GM12892 (cell line): Measurements from ENCODE around the gene HSPH1.

Source experiments
- POLR2A ChIP-seq: IDR thresholded peaks from 2 replicates; pipeline ENCODE4 v1.6.1; 2011; ENCODE audit warnings: low read depth, low read length, control low read depth
- POLR2AphosphoS5 ChIP-seq: IDR thresholded peaks from 2 replicates; pipeline ENCODE4 v1.6.1; 2011; ENCODE audit warnings: low read depth, low read length, control low read depth
- TAF1 ChIP-seq: IDR thresholded peaks from 2 replicates; pipeline ENCODE4 v1.6.1; 2011; ENCODE audit warnings: low read depth, mild to moderate bottlenecking, control low read depth, low read length, borderline replicate concordance

DNA sequence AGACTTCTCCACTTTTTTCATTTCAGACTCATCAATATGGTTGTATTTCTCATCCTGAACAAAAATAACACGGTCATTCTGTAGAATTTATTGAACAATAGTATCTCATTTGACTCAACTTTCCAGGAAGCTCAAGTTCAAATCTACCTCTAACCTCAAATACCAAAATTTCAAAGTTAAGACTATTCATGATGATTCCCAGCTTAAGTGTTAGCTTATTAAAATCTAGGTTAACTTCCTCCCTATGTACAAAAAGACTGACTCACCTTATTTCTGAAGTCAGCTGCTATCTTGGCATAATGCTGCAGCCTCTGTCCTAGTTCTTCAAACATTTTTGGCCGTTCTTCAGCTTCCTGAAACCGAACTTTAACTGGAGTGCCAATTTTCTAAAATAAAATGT is 23.2 kb downstream of the HSPH1 start:
- TF ChIP-seq POLR2AphosphoS5 (no peak), POLR2A (no peak), TAF1 (no peak)
